GM12878 (cell line): Measurements from ENCODE around the gene CCDC187.

Source experiments
- BHLHE40 ChIP-seq, 2 experiments: fragments of 450-650 bp in 1 of 2; IDR thresholded peaks; 2 replicates each; pipeline ENCODE4 v1.6.1; 2011 to 2017; ENCODE audit warnings: low read depth in 2 of 2, borderline replicate concordance in 1 of 2, improper control_type of control experiment in 1 of 2, low read length in 1 of 2, mild to moderate bottlenecking in 1 of 2
- CEBPB ChIP-seq, 2 experiments: fragments of 150-350 bp in 1 of 2; IDR thresholded peaks; 2 replicates each; pipeline ENCODE4 v1.6.1; 2012 to 2014; ENCODE audit warnings: low read depth in 2 of 2, low read length in 2 of 2, borderline replicate concordance in 1 of 2, inconsistent platforms in 1 of 2
- CHD2 ChIP-seq: IDR thresholded peaks from 2 replicates; pipeline ENCODE4 v1.6.1; 2011; ENCODE audit warnings: low read depth, low read length, improper control_type of control experiment, borderline replicate concordance
- CTCF ChIP-seq, 3 experiments: IDR thresholded peaks in 2 of 3; conservative IDR thresholded peaks in 1 of 3; 2 replicates each; pipeline ENCODE4 v1.5.1; 2011; ENCODE audit warnings: low read depth in 3 of 3, low read length in 3 of 3, mild to moderate bottlenecking in 3 of 3, control low read depth in 2 of 3, moderate library complexity in 2 of 3, inconsistent platforms in 1 of 3, mixed read lengths in 1 of 3; ENCODE audit not compliant: control insufficient read depth in 2 of 3, insufficient read depth in 1 of 3; ENCODE audit errors: extremely low read depth in 1 of 3
- ESRRA ChIP-seq: IDR thresholded peaks from 2 replicates; pipeline ENCODE4 v1.6.1; 2012; ENCODE audit warnings: mild to moderate bottlenecking, low read length, improper control_type of control experiment
- EZH2 ChIP-seq: IDR thresholded peaks from 2 replicates; pipeline ENCODE4 v1.6.1; 2012; ENCODE audit warnings: low read depth, mild to moderate bottlenecking, control low read depth, inconsistent platforms, low read length, borderline replicate concordance; ENCODE audit not compliant: control insufficient read depth
- KAT2A ChIP-seq: conservative IDR thresholded peaks from 2 replicates; pipeline ENCODE4 v1.6.1; 2011; ENCODE audit warnings: low read depth, low read length; ENCODE audit not compliant: control insufficient read depth
- LARP7 ChIP-seq: fragments of 450-650 bp; IDR thresholded peaks from 2 replicates; pipeline ENCODE4 v1.6.1; 2017; ENCODE audit warnings: mild to moderate bottlenecking
- NR2F1 ChIP-seq: fragments of 450-650 bp; conservative IDR thresholded peaks from 2 replicates; pipeline ENCODE4 v1.6.1; 2017; ENCODE audit warnings: mild to moderate bottlenecking
- PAX8 ChIP-seq: fragments of 450-650 bp; IDR thresholded peaks from 2 replicates; pipeline ENCODE4 v1.6.1; 2017; ENCODE audit warnings: mild to moderate bottlenecking, moderate library complexity
- PKNOX1 ChIP-seq: fragments of 450-650 bp; IDR thresholded peaks from 2 replicates; pipeline ENCODE4 v1.6.1; 2016; ENCODE audit warnings: mild to moderate bottlenecking
- SKIL ChIP-seq: fragments of 450-650 bp; IDR thresholded peaks from 2 replicates; pipeline ENCODE4 v1.6.1; 2017; ENCODE audit warnings: mild to moderate bottlenecking, low read depth, inconsistent platforms; ENCODE audit not compliant: poor library complexity, severe bottlenecking

GRCh38 chr9:136257381-136258298 is 46.3 kb downstream of the CCDC187 start:
- TF ChIP-seq LARP7: no peak
- no peak for TF ChIP-seq BHLHE40 (IDR thresholded peaks at IDR 0.05; ENCODE audit: borderline replicate concordance in 1 of 2, low read depth in 2 of 2, low read length in 1 of 2)
- TF ChIP-seq ESRRA: no peak
- no peak for TF ChIP-seq CTCF (IDR thresholded peaks at IDR 0.05 in 2 of 3, conservative IDR thresholded peaks at IDR 0.05 in 1 of 3; ENCODE audit: control insufficient read depth in 2 of 3, extremely low read depth in 1 of 3, insufficient read depth in 1 of 3, low read depth in 3 of 3, low read length in 3 of 3)
- TF ChIP-seq KAT2A: no peak
- no peak for TF ChIP-seq EZH2
- TF ChIP-seq NR2F1: no peak
- no peak for TF ChIP-seq PAX8
- TF ChIP-seq CHD2: no peak
- no peak for TF ChIP-seq CEBPB (IDR thresholded peaks at IDR 0.05; ENCODE audit: borderline replicate concordance in 1 of 2, low read depth in 2 of 2, low read length in 2 of 2)
- TF ChIP-seq SKIL: no peak
- no peak for TF ChIP-seq PKNOX1
